ENCODE results near the gene FLOT2.
A peak's percentile ranks its signal among the peaks of the same experiment; 100 is the strongest.
"Not testable (repeated sequence)": the region's sequence is repeated elsewhere in the genome, so short reads cannot be mapped to it uniquely, and the experiment has no call there.

FLOT2 gene

GRCh38 chr17:28873839-28874238 is 23.7 kb downstream of the FLOT2 start:
- DNase-seq (ENCODE audit: low read depth) = no peak

GRCh38 chr17:28871056-28871579 is 26.4 kb downstream of the FLOT2 start:
- DNase-seq (ENCODE audit: low read depth) = no peak

- DNase-seq (ENCODE audit: low read depth) = no peak
Measured at GRCh38 chr17:28867276-28867675, 30.3 kb downstream of the FLOT2 start.

GRCh38 chr17:28865946-28866752 is 31.4 kb downstream of the FLOT2 start:
- no peak for DNase-seq (ENCODE audit: low read depth)

GRCh38 chr17:28864991-28865849 is 32.3 kb downstream of the FLOT2 start:
- DNase-seq (ENCODE audit: low read depth) = no peak

GRCh38 chr17:28863953-28864352 is 33.6 kb downstream of the FLOT2 start:
- no peak for DNase-seq (ENCODE audit: low read depth)

GRCh38 chr17:28862561-28862960 is 35.0 kb downstream of the FLOT2 start:
- DNase-seq (ENCODE audit: low read depth) = no peak

GRCh38 chr17:28861393-28862203 is 35.9 kb downstream of the FLOT2 start:
- no peak for DNase-seq (ENCODE audit: low read depth)

- no peak for DNase-seq (ENCODE audit: low read depth)
Measured at GRCh38 chr17:28860363-28860808, 37.1 kb downstream of the FLOT2 start.

GRCh38 chr17:28858801-28859355 is 38.7 kb downstream of the FLOT2 start:
- no peak for DNase-seq (ENCODE audit: low read depth)

- DNase-seq (ENCODE audit: low read depth) = no peak
Measured at GRCh38 chr17:28857905-28858800, 39.4 kb downstream of the FLOT2 start.

GRCh38 chr17:28856028-28856574 is 41.4 kb downstream of the FLOT2 start:
- DNase-seq (ENCODE audit: low read depth) = no peak

GRCh38 chr17:28855336-28855679 is 42.2 kb downstream of the FLOT2 start:
- no peak for DNase-seq (ENCODE audit: low read depth)

- peak; percentile 79 for DNase-seq (ENCODE audit: low read depth)
Measured at GRCh38 chr17:28854457-28855335, 42.8 kb downstream of the FLOT2 start, which contains the start of gene ERAL1. TSS of gene ERAL1 (plus strand) at chr17:28855016. CDS start at chr17:28855035, 19 bp downstream.

GRCh38 chr17:28853295-28853694 is 44.2 kb downstream of the FLOT2 start:
- DNase-seq (ENCODE audit: low read depth) = no peak

GRCh38 chr17:28849281-28849680 is 48.3 kb downstream of the FLOT2 start:
- no peak for DNase-seq (ENCODE audit: low read depth)

- DNase-seq (ENCODE audit: low read depth) = peak; percentile 26
Measured at GRCh38 chr17:28848667-28849066, 48.9 kb downstream of the FLOT2 start.

- DNase-seq (ENCODE audit: low read depth) = not testable (repeated sequence)
Measured at GRCh38 chr17:28846699-28847098, 50.8 kb downstream of the FLOT2 start.

GRCh38 chr17:28846231-28846630 is 51.3 kb downstream of the FLOT2 start:
- peak; percentile 27 for DNase-seq (ENCODE audit: low read depth)

All from stimulated activated CD4-positive, alpha-beta T cell treated with anti-CD3 and anti-CD28 coated beads, Interleukin-2, amount 100 ng/mL, for 4 hours (primary cell).